ENCODE results near the gene CYP26C1. TPM values are rescaled to one million over a fixed set of nuclear protein-coding genes. Genes with fewer than 3 reads are reported as not detected.

Gene CYP26C1
- total and polyA plus RNA-seq, 2 of the 13 experiments (the other 11 are each of a cell fraction or from before 2014, with no cell fraction given): 0.02 TPM; not detected in 1

GRCh38 chr10:93106631-93107072 lies 46.1 kb downstream of the CYP26C1 start (continued):
- TF ChIP-seq ZSCAN5A (CRISPR knock-in tag; IDR thresholded peaks at IDR 0.05; ENCODE audit: borderline replicate concordance): no peak; the same call in 1 of the 2 replicates
- no peak for TF ChIP-seq PREB (CRISPR knock-in tag; IDR thresholded peaks at IDR 0.05)
- no peak for TF ChIP-seq ZNF142 (CRISPR knock-in tag; IDR thresholded peaks at IDR 0.05)
- TF ChIP-seq TARDBP (CRISPR knock-in tag; IDR thresholded peaks at IDR 0.05): peak; percentile 86; the same call in 1 of the 2 replicates
- TF ChIP-seq ZNF24 (IDR thresholded peaks at IDR 0.05): no peak
- no peak for TF ChIP-seq SRSF4 (IDR thresholded peaks at IDR 0.05; ENCODE audit: low read depth, low read length, poor library complexity, severe bottlenecking)
- TF ChIP-seq CAMTA2 (CRISPR knock-in tag; IDR thresholded peaks at IDR 0.05; ENCODE audit: borderline replicate concordance): no peak
- TF ChIP-seq SCMH1 (CRISPR knock-in tag; IDR thresholded peaks at IDR 0.05; ENCODE audit: borderline replicate concordance): no peak
- TF ChIP-seq HOXA9 (CRISPR knock-in tag; IDR thresholded peaks at IDR 0.05; ENCODE audit: borderline replicate concordance): no peak
- no peak for TF ChIP-seq ZNF18 (CRISPR knock-in tag; IDR thresholded peaks at IDR 0.05; ENCODE audit: insufficient replicate concordance)
- TF ChIP-seq SRSF9 (IDR thresholded peaks at IDR 0.05; ENCODE audit: borderline replicate concordance, insufficient read depth, low read depth, low read length, poor library complexity, severe bottlenecking): no peak
- no peak for TF ChIP-seq TRAFD1 (CRISPR knock-in tag; IDR thresholded peaks at IDR 0.05; ENCODE audit: borderline replicate concordance)
- no peak for TF ChIP-seq BRD4 (CRISPR knock-in tag; IDR thresholded peaks at IDR 0.05)
- no peak for TF ChIP-seq MXD4 (CRISPR knock-in tag; IDR thresholded peaks at IDR 0.05)
- TF ChIP-seq ZBTB8A (CRISPR knock-in tag; IDR thresholded peaks at IDR 0.05; ENCODE audit: borderline replicate concordance, low read depth): no peak
- TF ChIP-seq ZNF501 (CRISPR knock-in tag; IDR thresholded peaks at IDR 0.05): 0 out of 2 replicates have a peak, but pooled peaks have one; percentile 19
- no peak for TF ChIP-seq NBN (conservative IDR thresholded peaks at IDR 0.05)
- TF ChIP-seq RXRB (CRISPR knock-in tag; IDR thresholded peaks at IDR 0.05; ENCODE audit: borderline replicate concordance): peak; percentile 95
